Natural killer cell (primary cell): ENCODE results near the gene TMEM167A. TPM values are rescaled to one million over a fixed set of nuclear protein-coding genes. Genes with fewer than 3 reads are reported as not detected.
A peak's percentile ranks its signal among the peaks of the same experiment; 100 is the strongest.

Source experiments
- ATAC-seq, 3 donors: fragments of 150-1000 bp in 2 of 3; fragments of 200-7000 bp in 1 of 3; cut with Tn5 transposase; 1 replicate in 1 of 3; 2 replicates in 2 of 3; pipeline ENCODE4 v1.10.0; 2021; ENCODE audit warnings: mild to moderate bottlenecking in 2 of 3, moderate library complexity in 2 of 3
- DNase-seq, 2 donors: peaks; one replicate each; pipeline versions ENCODE4 v3.0.0 to v3.0.0-alpha.2; 2013 to 2021; ENCODE audit warnings: mixed read lengths in 1 of 2
- H3K27ac ChIP-seq: one replicate; pipeline ENCODE4 v1.5.1; 2013; ENCODE audit warnings: mild to moderate bottlenecking, low read length
- H3K27me3 ChIP-seq: one replicate; pipeline ENCODE4 v1.6.1; 2013; ENCODE audit warnings: low read length; ENCODE audit not compliant: control insufficient read depth, insufficient read depth
- H3K36me3 ChIP-seq: one replicate; pipeline ENCODE4 v1.6.1; 2013; ENCODE audit warnings: low read length; ENCODE audit not compliant: control insufficient read depth, insufficient read depth
- H3K4me1 ChIP-seq: one replicate; pipeline ENCODE4 v1.6.1; 2013; ENCODE audit warnings: low read length; ENCODE audit not compliant: control insufficient read depth, insufficient read depth
- H3K4me3 ChIP-seq: one replicate; pipeline ENCODE4 v1.5.1; 2013; ENCODE audit warnings: low read length
- H3K9me3 ChIP-seq: one replicate; pipeline ENCODE4 v1.6.1; 2013; ENCODE audit warnings: low read length; ENCODE audit not compliant: control insufficient read depth, insufficient read depth
- H3K27ac Mint-ChIP-seq, 2 donors: one replicate each; pipeline ENCODE4 v1.8.0; 2022; ENCODE audit warnings: mild to moderate bottlenecking in 2 of 2, mixed read lengths in 2 of 2, moderate library complexity in 1 of 2
- H3K27me3 Mint-ChIP-seq, 2 donors: one replicate each; pipeline ENCODE4 v1.8.0; 2022; ENCODE audit warnings: low read depth in 2 of 2, mixed read lengths in 2 of 2
- H3K36me3 Mint-ChIP-seq: one replicate; pipeline ENCODE4 v1.8.0; 2022; ENCODE audit warnings: mixed read lengths
- H3K4me1 Mint-ChIP-seq, 2 donors: one replicate each; pipeline ENCODE4 v1.8.0; 2022; ENCODE audit warnings: mixed read lengths in 2 of 2
- H3K4me3 Mint-ChIP-seq: one replicate; pipeline ENCODE4 v1.8.0; 2022; ENCODE audit warnings: mild to moderate bottlenecking, moderate library complexity, mixed read lengths
- H3K9me3 Mint-ChIP-seq, 2 donors: one replicate each; pipeline ENCODE4 v1.8.0; 2022; ENCODE audit warnings: mixed read lengths in 2 of 2
- CTCF ChIP-seq: fragments of 200-600 bp; IDR thresholded peaks from one replicate; pipeline ENCODE4 v1.8.0; 2022; ENCODE audit warnings: antibody characterized with exemption
- WGBS: methylation state at CpG from one replicate; pipeline ENCODE4 v1.1.7; 2013; ENCODE audit warnings: missing lambda C conversion rate; ENCODE audit not compliant: insufficient coverage; 5-methylcytosine and 5-hydroxymethylcytosine counted together
- intact Hi-C: fragments of 100-400 bp; cut with micrococcal nuclease; formaldehyde crosslinking; loops from one replicate; pipeline ENCODE4 v1.14.2; 2022
- total RNA-seq, 4 donors: library from RNA; stranded (reverse); fragments of 120-200 nt in 1 of 4; gene quantifications; one replicate each; pipeline versions ENCODE4 v1.2.3 to v1.2.4, GENCODE V29; 2013 to 2022

The TMEM167A gene
- total RNA-seq, 3 donors from 2014 or later (not counting 1 experiment from before 2014, with no cell fraction given): 42.0 to 45.3 (median 44.2) TPM

GRCh38 chr5:83085106-83085505 is 7.9 kb upstream of the TMEM167A start:
- Histone ChIP-seq H3K9me3 (no peaks in the 10 kb centered on the region), H3K36me3 (no peaks in the 10 kb centered on the region), H3K27ac (no peak overlapping the region), H3K27me3 (no peaks in the 10 kb centered on the region), H3K4me3 (no peak overlapping the region), H3K4me1 (no peaks in the 10 kb centered on the region)
- no peaks in the 10 kb centered on the region for H3K36me3 Mint-ChIP-seq
- H3K27ac Mint-ChIP-seq: no peak overlapping the region
- WGBS: 96% methylated on average over 2 of the region's 2 CpGs
- no peaks in the 10 kb centered on the region for H3K27me3 Mint-ChIP-seq
- no peaks in the 10 kb centered on the region for H3K9me3 Mint-ChIP-seq
- ATAC-seq: no peak
- no peaks in the 10 kb centered on the region for H3K4me1 Mint-ChIP-seq
- intact Hi-C loops: no loop called here
- no peak for TF ChIP-seq CTCF
- H3K4me3 Mint-ChIP-seq: no peak overlapping the region
- no peak for DNase-seq

GRCh38 chr5:83084336-83084735 is 7.1 kb upstream of the TMEM167A start:
- H3K27me3 Mint-ChIP-seq: no peaks in the 10 kb centered on the region
- Histone ChIP-seq H3K27ac (no peak overlapping the region), H3K4me3 (no peak overlapping the region), H3K9me3 (no peaks in the 10 kb centered on the region), H3K4me1 (no peaks in the 10 kb centered on the region), H3K27me3 (no peaks in the 10 kb centered on the region), H3K36me3 (no peaks in the 10 kb centered on the region)
- 96% methylated on average over 2 of the region's 2 CpGs for WGBS
- no peak overlapping the region for H3K27ac Mint-ChIP-seq
- H3K36me3 Mint-ChIP-seq: no peaks in the 10 kb centered on the region
- no peaks in the 10 kb centered on the region for H3K4me1 Mint-ChIP-seq
- DNase-seq: no peak
- H3K4me3 Mint-ChIP-seq: no peak overlapping the region
- H3K9me3 Mint-ChIP-seq: no peaks in the 10 kb centered on the region
- no peak for ATAC-seq
- no peak for TF ChIP-seq CTCF
- intact Hi-C loops: no loop called here

- no peak overlapping the region for H3K27ac Mint-ChIP-seq
- no peak overlapping the region for H3K4me3 ChIP-seq
- H3K36me3 ChIP-seq: no peaks in the 10 kb centered on the region
- no peak for ATAC-seq
- H3K4me1 Mint-ChIP-seq: peaks cover 7 to 9% of the 10 kb centered on the region in 2 donors
- no peaks in the 10 kb centered on the region for H3K9me3 Mint-ChIP-seq
- no peak for TF ChIP-seq CTCF
- no peak overlapping the region for H3K4me3 Mint-ChIP-seq
- DNase-seq: no peak
- H3K27me3 Mint-ChIP-seq: no peaks in the 10 kb centered on the region
- H3K27ac ChIP-seq: no peak overlapping the region
- intact Hi-C loops: no loop called here
- no peaks in the 10 kb centered on the region for H3K27me3 ChIP-seq
- no peaks in the 10 kb centered on the region for H3K9me3 ChIP-seq
- peaks cover 3% of the 10 kb centered on the region for H3K4me1 ChIP-seq
- no peaks in the 10 kb centered on the region for H3K36me3 Mint-ChIP-seq
Measured at GRCh38 chr5:83082750-83083149, 5.6 kb upstream of the TMEM167A start.

GRCh38 chr5:83077662-83078261 is 568 bp upstream of the TMEM167A start:
- no peaks in the 10 kb centered on the region for H3K27me3 ChIP-seq
- peak overlapping the region; percentile 80 for H3K27ac ChIP-seq
- H3K9me3 ChIP-seq: no peaks in the 10 kb centered on the region
- peaks cover 3% of the 10 kb centered on the region for H3K4me1 ChIP-seq
- H3K27me3 Mint-ChIP-seq: no peaks in the 10 kb centered on the region
- H3K9me3 Mint-ChIP-seq: no peaks in the 10 kb centered on the region
- H3K4me1 Mint-ChIP-seq: peaks cover 48 to 53% of the 10 kb centered on the region in 2 donors
- H3K36me3 ChIP-seq: no peaks in the 10 kb centered on the region
- peak overlapping the region; percentile 99 for H3K4me3 Mint-ChIP-seq
- intact Hi-C loops: loop anchor here (5.0 to 10.0 kb wide), 2 partner anchors 803 to 1775 kb away; partner anchors contain the start of genes RPS23 and ZCCHC9
- H3K36me3 Mint-ChIP-seq: no peaks in the 10 kb centered on the region
- DNase-seq (no peak), ATAC-seq (peak in 2 of 3 donors; percentile 0 to 4)
- WGBS: 0% methylated on average over 13 of the region's 14 CpGs
- peak overlapping the region; percentile 67 for H3K4me3 ChIP-seq
- peak overlapping the region; percentile 98 to 99 for H3K27ac Mint-ChIP-seq
- no peak for TF ChIP-seq CTCF
